Naive thymus-derived CD4-positive, alpha-beta T cell (primary cell): Measurements from ENCODE around the gene SLC7A7. TPM values are rescaled to one million over a fixed set of nuclear protein-coding genes. Genes with fewer than 3 reads are reported as not detected.
"Not testable (repeated sequence)": the region's sequence is repeated elsewhere in the genome, so short reads cannot be mapped to it uniquely, and the experiment has no call there.

ENCODE experiments used
- ATAC-seq: fragments of 150-1000 bp; cut with Tn5 transposase; 2 replicates; pipeline ENCODE4 v1.10.0; 2021; ENCODE audit warnings: mild to moderate bottlenecking, moderate library complexity
- CTCF ChIA-PET: fragments of 350-600 bp; sonication (Branson Sonifier 250); formaldehyde crosslinking; loops from one replicate; lab custom pipeline; 2021; ENCODE audit warnings: antibody characterized with exemption; lab: Charles Lee
- POLR2A ChIA-PET: fragments of 350-600 bp; sonication (Branson Sonifier 250); formaldehyde crosslinking; loops from one replicate; lab custom pipeline; 2021; ENCODE audit warnings: antibody characterized with exemption, inconsistent platforms; lab: Charles Lee
- DNase-seq, 9 donors: peaks; one replicate each; pipeline versions ENCODE4 v3.0.0 to v3.0.0-alpha.2; 2020 to 2022; ENCODE audit warnings: mixed read lengths in 1 of 9
- H3K27ac ChIP-seq: one replicate; pipeline ENCODE4 v1.7.0; 2013; ENCODE audit warnings: mild to moderate bottlenecking, low read depth, low read length, moderate library complexity
- H3K27me3 ChIP-seq, 2 donors: one replicate each; pipeline ENCODE4 v1.7.0; 2013; ENCODE audit warnings: low read length in 2 of 2, mild to moderate bottlenecking in 2 of 2, moderate library complexity in 2 of 2; ENCODE audit not compliant: control insufficient read depth in 2 of 2, insufficient read depth in 2 of 2
- H3K36me3 ChIP-seq, 3 experiments: 1 replicate in 2 of 3; 2 replicates in 1 of 3; pipeline ENCODE4 v1.7.0; 2013; ENCODE audit warnings: low read length in 3 of 3, mild to moderate bottlenecking in 3 of 3, moderate library complexity in 1 of 3; ENCODE audit not compliant: insufficient read depth in 3 of 3, control insufficient read depth in 2 of 3
- H3K4me1 ChIP-seq, 2 donors: one replicate each; pipeline ENCODE4 v1.7.0; 2013; ENCODE audit warnings: low read length in 2 of 2, mild to moderate bottlenecking in 2 of 2, moderate library complexity in 1 of 2; ENCODE audit not compliant: control insufficient read depth in 2 of 2, insufficient read depth in 2 of 2
- H3K4me3 ChIP-seq: 2 replicates; pipeline ENCODE4 v1.7.0; 2013; ENCODE audit warnings: mild to moderate bottlenecking, low read length
- H3K9me3 ChIP-seq, 3 experiments: 1 replicate in 2 of 3; 2 replicates in 1 of 3; pipeline ENCODE4 v1.7.0; 2013; ENCODE audit warnings: low read length in 3 of 3; ENCODE audit not compliant: control insufficient read depth in 2 of 3
- H3K27ac Mint-ChIP-seq, 9 donors: one replicate each; pipeline ENCODE4 v1.8.0; 2020 to 2022; ENCODE audit warnings: mixed read lengths in 9 of 9, mild to moderate bottlenecking in 8 of 9, moderate library complexity in 5 of 9, inconsistent platforms in 2 of 9
- H3K27me3 Mint-ChIP-seq, 5 donors: one replicate each; pipeline ENCODE4 v1.8.0; 2021 to 2022; ENCODE audit warnings: mixed read lengths in 5 of 5, mild to moderate bottlenecking in 1 of 5
- H3K36me3 Mint-ChIP-seq, 5 donors: one replicate each; pipeline ENCODE4 v1.8.0; 2020 to 2022; ENCODE audit warnings: mixed read lengths in 5 of 5, mild to moderate bottlenecking in 3 of 5, inconsistent platforms in 1 of 5
- H3K4me1 Mint-ChIP-seq, 7 donors: one replicate each; pipeline ENCODE4 v1.8.0; 2020 to 2022; ENCODE audit warnings: mixed read lengths in 7 of 7, mild to moderate bottlenecking in 3 of 7, inconsistent platforms in 1 of 7
- H3K4me3 Mint-ChIP-seq, 10 donors: one replicate each; pipeline ENCODE4 v1.8.0; 2020 to 2022; ENCODE audit warnings: mild to moderate bottlenecking in 10 of 10, mixed read lengths in 10 of 10, moderate library complexity in 6 of 10, inconsistent platforms in 2 of 10
- H3K9me3 Mint-ChIP-seq, 11 donors: one replicate each; pipeline ENCODE4 v1.8.0; 2020 to 2022; ENCODE audit warnings: mixed read lengths in 11 of 11, mild to moderate bottlenecking in 4 of 11, inconsistent platforms in 1 of 11, moderate library complexity in 1 of 11
- intact Hi-C, 2 donors: fragments of 100-400 bp; cut with micrococcal nuclease; formaldehyde crosslinking; loops; one replicate each; pipeline ENCODE4 v1.15.1; 2023
- polyA plus RNA-seq, 2 donors: library from polyadenylated mRNA; unstranded; fragments of 300-500 nt; fragmentation: Illumina TruSeq; gene quantifications; one replicate each; pipeline ENCODE4 v1.2.3, GENCODE V29; 2021
- total RNA-seq, 6 experiments: library from RNA in 5 of 6; stranded (reverse) in 5 of 6; gene quantifications; 1 replicate in 5 of 6; 2 replicates in 1 of 6; pipeline ENCODE4 v1.2.3 and lab custom pipeline; 2021 to 2026

The SLC7A7 gene
- total and polyA plus RNA-seq, 7 experiments from 2014 or later, result 1.1 to 71.1 (median 1.8) TPM

DNA sequence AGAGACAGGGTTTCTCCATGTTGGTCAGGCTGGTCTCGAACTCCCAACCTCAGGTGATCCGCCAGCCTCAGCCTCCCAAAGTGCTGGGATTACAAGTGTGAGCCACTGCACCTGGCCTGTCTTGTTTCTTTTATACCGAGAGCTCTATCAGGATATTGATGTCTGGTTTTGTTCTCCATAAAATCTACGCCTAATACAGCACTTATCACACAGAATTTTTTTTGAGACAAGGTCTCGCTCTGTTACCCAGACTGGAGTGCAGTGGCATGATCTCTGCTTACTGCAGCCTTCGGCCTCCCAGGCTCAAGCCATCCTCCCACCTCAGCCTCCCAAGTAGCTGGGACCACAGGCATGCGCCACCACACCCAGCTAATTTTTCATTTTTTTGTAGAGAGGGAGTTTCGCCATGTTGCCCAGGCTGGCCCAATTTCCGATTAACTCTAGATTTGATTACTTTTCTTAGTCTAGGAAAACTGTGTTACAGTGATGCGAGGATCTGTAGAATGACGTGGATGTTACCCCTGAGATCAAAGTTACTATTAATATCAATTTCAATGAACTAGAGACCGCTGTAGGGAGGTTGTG is 13.9 kb upstream of the SLC7A7 start:
- intact Hi-C loops, result loop anchor here (1.0 to 10.0 kb wide), 10 partner anchors 8 to 242 kb away; partner anchors contain the start of genes DAD1 (in 2 of the 2), LRP10 (in 2 of the 2), OXA1L (in 2 of the 2) and PRMT5 (in 2 of the 2)
- Histone ChIP-seq H3K4me3 (peak overlapping the region; percentile 99), H3K27ac (peak overlapping the region; percentile 95), H3K36me3 (peaks cover 3 to 21% (median 3%) of the 10 kb centered on the region in 3 experiments), H3K4me1 (peaks cover 11 to 27% of the 10 kb centered on the region in 2 donors)
- ChIA-PET POLR2A (interaction anchor here (0.6 to 2.5 kb wide), 9 partner anchors 41 to 272 kb away, joined by 3 to 14 read pairs (median 5); partner anchors contain the start of genes DAD1, HAUS4 and PRMT5), CTCF (interaction anchor here (0.6 to 1.4 kb wide), 3 partner anchors 24 to 71 kb away, joined by 3 to 5 read pairs (median 3); no protein-coding TSS in a partner anchor)
- peaks cover 13 to 46% (median 39%) of the 10 kb centered on the region in 7 donors for H3K4me1 Mint-ChIP-seq
- H3K9me3 ChIP-seq, DNase-seq, H3K27me3 Mint-ChIP-seq, H3K9me3 Mint-ChIP-seq, H3K27me3 ChIP-seq, ATAC-seq: not testable (repeated sequence)
- peak overlapping the region; percentile 74 to 94 (median 91) for H3K4me3 Mint-ChIP-seq
- peak overlapping the region; percentile 91 to 99 (median 97) for H3K27ac Mint-ChIP-seq
- H3K36me3 Mint-ChIP-seq, result peaks cover 0 to 22% (median 9%) of the 10 kb centered on the region in 5 donors

DNA sequence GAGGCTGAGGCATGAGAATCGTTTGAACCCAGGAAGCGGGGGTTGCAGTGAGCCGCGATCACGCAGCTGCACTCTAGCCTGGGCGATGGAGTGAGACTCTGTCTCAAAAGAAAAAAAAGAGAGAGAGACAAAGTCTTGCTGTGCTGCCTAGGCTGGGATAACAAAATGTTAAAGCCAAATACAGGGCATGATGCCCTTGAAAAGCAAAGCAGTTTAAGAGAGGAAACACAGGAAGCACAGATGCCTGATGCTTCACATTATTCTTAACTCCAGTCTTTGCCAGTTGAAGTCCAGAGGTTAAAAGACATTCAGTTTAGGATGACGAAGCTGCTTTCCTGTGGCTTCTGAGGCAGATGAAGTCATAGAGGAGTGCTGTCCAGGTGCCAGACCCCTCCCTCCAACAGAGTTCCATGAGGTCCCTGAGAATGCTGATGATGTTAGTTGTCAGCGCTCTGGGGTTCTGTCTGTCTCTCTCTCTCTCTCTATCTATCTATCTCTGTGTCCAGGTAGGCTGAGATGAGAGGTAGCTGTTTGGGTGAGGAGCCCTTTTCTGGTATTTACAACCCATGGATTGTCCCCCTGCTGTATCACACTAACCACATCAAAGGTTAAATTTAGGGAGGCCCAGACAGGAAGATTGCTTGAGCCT is 9.6 kb upstream of the SLC7A7 start:
- ATAC-seq (no peak), DNase-seq (peak in 3 of 9 donors; percentile 12 to 22 (median 20))
- Mint-ChIP-seq H3K4me3 (peak overlapping the region in 7 of 10 donors; percentile 25 to 54 (median 37)), H3K27ac (peak overlapping the region in 3 of 9 donors; percentile 52 to 69 (median 62)), H3K36me3 (peaks cover 0 to 9% (median 0%) of the 10 kb centered on the region in 5 donors), H3K27me3 (peaks cover 0 to 18% (median 4%) of the 10 kb centered on the region in 5 donors), H3K4me1 (peaks cover 10 to 35% (median 30%) of the 10 kb centered on the region in 7 donors), H3K9me3 (peaks cover 0 to 4% (median 0%) of the 10 kb centered on the region in 11 donors)
- intact Hi-C loops, result loop anchor here (5.0 to 10.0 kb wide), 4 partner anchors 62 to 238 kb away; partner anchors contain the start of genes CDH24 (in 1 of the 2) and DAD1 (in 1 of the 2)
- H3K36me3 ChIP-seq, result peaks cover 0 to 2% (median 0%) of the 10 kb centered on the region in 3 experiments
- no peaks in the 10 kb centered on the region for H3K27me3 ChIP-seq
- no peak overlapping the region for H3K27ac ChIP-seq
- H3K4me3 ChIP-seq, result no peak overlapping the region
- no peaks in the 10 kb centered on the region for H3K9me3 ChIP-seq
- ChIA-PET CTCF (interaction anchor here (0.7 to 7.7 kb wide), 8 partner anchors 10 to 254 kb away, joined by 3 to 143 read pairs (median 4); partner anchors contain the start of gene RBM23), POLR2A (interaction anchor here (0.7 to 5.0 kb wide), 8 partner anchors 30 to 938 kb away, joined by 3 to 18 read pairs (median 6); partner anchors contain the start of genes LRP10, OXA1L and REM2)
- peaks cover 5 to 23% of the 10 kb centered on the region in 2 donors for H3K4me1 ChIP-seq

DNA sequence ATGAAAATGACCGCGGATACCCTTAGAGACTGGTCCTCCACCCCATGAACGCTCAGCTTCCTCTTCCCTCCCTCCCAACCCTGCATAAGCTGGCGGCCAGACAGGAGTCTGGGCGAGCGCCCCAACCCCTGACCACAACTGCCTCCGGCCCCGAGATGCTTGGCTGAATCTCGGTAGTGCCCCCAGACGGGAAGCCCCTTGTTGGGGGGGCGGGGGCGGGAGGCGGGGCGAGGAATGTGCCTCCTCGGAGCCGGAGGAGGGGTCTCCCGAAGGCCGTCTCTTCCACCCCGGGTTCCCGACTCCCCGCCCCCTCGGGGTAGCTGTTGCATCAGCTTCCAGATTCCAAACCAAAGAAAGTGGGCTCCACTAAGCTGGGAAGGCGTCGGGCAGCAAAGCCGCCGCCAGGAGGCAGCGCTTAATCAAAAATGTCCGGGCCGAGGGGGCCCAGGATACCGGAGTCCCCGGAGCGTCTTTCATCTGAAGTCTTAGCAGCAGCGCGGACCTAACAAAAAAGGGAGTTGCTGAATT is 7.4 kb upstream of the SLC7A7 start:
- peak overlapping the region; percentile 47 to 78 (median 66) for H3K4me3 Mint-ChIP-seq
- no peaks in the 10 kb centered on the region for H3K9me3 Mint-ChIP-seq
- peaks cover 0 to 17% of the 10 kb centered on the region in 2 donors for H3K4me1 ChIP-seq
- H3K36me3 Mint-ChIP-seq, result no peaks in the 10 kb centered on the region
- POLR2A ChIA-PET, result interaction anchor here (0.7 to 5.0 kb wide), 10 partner anchors 11 to 266 kb away, joined by 3 to 18 read pairs (median 5); partner anchors contain the start of gene LRP10
- H3K27ac ChIP-seq, result no peak overlapping the region
- H3K27me3 ChIP-seq, result no peaks in the 10 kb centered on the region
- H3K4me1 Mint-ChIP-seq, result peaks cover 6 to 37% (median 24%) of the 10 kb centered on the region in 7 donors
- peak; percentile 83 for ATAC-seq
- no peaks in the 10 kb centered on the region for H3K36me3 ChIP-seq
- H3K27me3 Mint-ChIP-seq, result peaks cover 0 to 16% (median 4%) of the 10 kb centered on the region in 5 donors
- H3K4me3 ChIP-seq, result peak overlapping the region; percentile 38
- H3K27ac Mint-ChIP-seq, result peak overlapping the region in 3 of 9 donors; percentile 11 to 36 (median 22)
- CTCF ChIA-PET, result interaction anchor here (0.5 to 7.7 kb wide), 30 partner anchors 11 to 910 kb away, joined by 3 to 143 read pairs (median 5); partner anchors contain the start of genes AJUBA, DAD1, PRMT5 and RBM23
- intact Hi-C loops, result loop anchor here (1.0 to 10.0 kb wide), 10 partner anchors 31 to 266 kb away; partner anchors contain the start of genes AJUBA (in 1 of the 2) and CDH24 (in 1 of the 2)
- H3K9me3 ChIP-seq, result no peaks in the 10 kb centered on the region
- peak; percentile 50 to 71 (median 65) for DNase-seq

DNA sequence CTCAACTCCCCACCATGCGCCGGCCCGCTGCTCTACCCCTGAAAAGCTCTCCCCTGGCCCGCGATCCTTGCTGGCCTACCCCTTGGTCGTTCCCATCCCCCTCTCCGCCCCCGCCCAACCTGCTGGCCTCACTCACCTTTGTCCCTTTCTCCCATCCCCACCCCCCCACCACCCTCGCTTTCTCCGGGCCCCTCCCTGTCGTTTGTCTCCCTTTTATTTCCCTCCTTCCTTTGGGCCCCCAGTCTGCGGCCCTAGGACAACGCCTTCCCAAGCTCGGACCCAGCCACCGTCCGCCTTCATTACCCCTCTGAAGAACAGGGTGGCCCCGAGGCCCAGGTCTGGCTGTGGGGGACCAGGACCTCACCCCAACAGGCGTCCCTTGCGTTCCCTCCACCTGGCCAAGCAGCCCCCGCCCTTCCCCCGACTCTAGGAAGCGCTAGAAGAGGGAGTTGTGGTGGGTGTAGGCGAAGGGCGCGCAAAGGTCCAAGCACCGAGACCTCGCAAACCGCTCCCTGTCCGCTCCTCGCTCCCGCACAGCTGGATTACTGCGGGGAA is 6.9 kb upstream of the SLC7A7 start:
- no peak overlapping the region for H3K4me3 ChIP-seq
- DNase-seq, result no peak
- no peaks in the 10 kb centered on the region for H3K9me3 ChIP-seq
- peaks cover 0 to 17% of the 10 kb centered on the region in 2 donors for H3K4me1 ChIP-seq
- no peak overlapping the region for H3K27ac ChIP-seq
- no peak overlapping the region for H3K27ac Mint-ChIP-seq
- POLR2A ChIA-PET, result interaction anchor here (0.7 to 5.0 kb wide), 5 partner anchors 12 to 265 kb away, joined by 3 to 18 read pairs (median 5); partner anchors contain the start of gene LRP10
- peak overlapping the region in 9 of 10 donors; percentile 8 to 75 (median 56) for H3K4me3 Mint-ChIP-seq
- H3K36me3 ChIP-seq, result no peaks in the 10 kb centered on the region
- intact Hi-C loops, result loop anchor here (2.0 to 10.0 kb wide), 4 partner anchors 110 to 265 kb away; partner anchors contain the start of gene CDH24 (in 1 of the 2)
- CTCF ChIA-PET, result interaction anchor here (0.5 to 7.7 kb wide), 22 partner anchors 13 to 909 kb away, joined by 3 to 143 read pairs (median 5); partner anchors contain the start of genes AJUBA, PRMT5 and RBM23
- H3K9me3 Mint-ChIP-seq, result no peaks in the 10 kb centered on the region
- H3K36me3 Mint-ChIP-seq, result no peaks in the 10 kb centered on the region
- H3K4me1 Mint-ChIP-seq, result peaks cover 6 to 37% (median 24%) of the 10 kb centered on the region in 7 donors
- no peaks in the 10 kb centered on the region for H3K27me3 ChIP-seq
- H3K27me3 Mint-ChIP-seq, result peaks cover 0 to 16% (median 4%) of the 10 kb centered on the region in 5 donors
- no peak for ATAC-seq

DNA sequence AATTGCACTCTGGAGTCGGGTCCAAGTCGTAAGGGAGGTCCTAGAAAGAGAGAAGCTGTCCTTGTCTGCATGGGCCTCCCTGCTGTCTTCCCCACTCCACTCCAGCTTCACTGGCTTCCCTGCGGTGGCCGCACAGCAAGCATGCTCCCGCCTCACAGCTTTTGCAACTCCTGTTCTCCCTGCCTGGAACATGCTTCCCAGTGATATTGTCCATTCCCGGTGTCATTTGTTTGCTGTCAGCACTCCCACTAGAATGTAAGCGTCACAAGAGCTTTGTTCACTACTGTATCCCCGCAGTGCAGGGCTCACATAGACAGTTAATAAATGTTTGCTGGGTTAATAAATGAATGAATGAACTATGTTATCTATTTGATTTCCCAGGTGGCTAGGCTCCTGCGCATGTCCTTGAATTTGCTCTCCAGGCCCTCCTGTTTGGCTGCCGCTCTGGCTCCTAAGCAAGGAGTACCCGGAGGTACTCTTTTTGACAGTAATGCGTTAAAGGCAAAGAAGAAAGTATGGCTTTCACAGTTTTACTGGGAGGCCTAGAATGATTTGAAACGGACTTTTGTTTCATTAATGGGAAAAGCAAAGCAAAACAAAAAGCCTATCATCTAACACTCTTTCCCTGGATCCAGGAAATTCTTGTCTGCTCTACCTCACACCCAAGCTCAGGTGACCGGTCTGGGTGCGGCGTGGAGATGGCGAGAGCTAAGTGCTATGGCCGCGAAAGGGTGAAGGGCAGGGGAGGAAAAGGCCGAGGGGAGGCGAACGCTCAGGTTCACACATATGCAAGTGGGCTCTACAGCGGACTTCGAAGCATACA is 6.2 kb upstream of the SLC7A7 start:
- POLR2A ChIA-PET, result no interaction called here
- Histone ChIP-seq H3K4me3 (no peak overlapping the region), H3K27ac (no peak overlapping the region), H3K36me3 (no peaks in the 10 kb centered on the region), H3K9me3 (no peaks in the 10 kb centered on the region), H3K27me3 (no peaks in the 10 kb centered on the region), H3K4me1 (peaks cover 0 to 17% of the 10 kb centered on the region in 2 donors)
- H3K9me3 Mint-ChIP-seq, result no peaks in the 10 kb centered on the region
- intact Hi-C loops, result loop anchor here (2.0 to 10.0 kb wide), 4 partner anchors 109 to 265 kb away; partner anchors contain the start of gene CDH24 (in 1 of the 2)
- H3K27ac Mint-ChIP-seq, result peak overlapping the region in 1 of 9 donors; percentile 45
- H3K4me1 Mint-ChIP-seq, result peaks cover 6 to 37% (median 24%) of the 10 kb centered on the region in 7 donors
- DNase-seq, result no peak
- H3K4me3 Mint-ChIP-seq, result peak overlapping the region in 4 of 10 donors; percentile 8 to 51 (median 14)
- CTCF ChIA-PET, result interaction anchor here (0.7 to 7.7 kb wide), 5 partner anchors 32 to 78 kb away, joined by 3 to 143 read pairs (median 8); no protein-coding TSS in a partner anchor
- no peaks in the 10 kb centered on the region for H3K36me3 Mint-ChIP-seq
- H3K27me3 Mint-ChIP-seq, result peaks cover 0 to 16% (median 4%) of the 10 kb centered on the region in 5 donors
- no peak for ATAC-seq
